GM18951 (cell line): ENCODE measurements around the gene CNTNAP4.

Experiments
- POLR2A ChIP-seq: IDR thresholded peaks from 4 replicates; pipeline ENCODE4 v1.6.1; 2011; ENCODE audit warnings: mild to moderate bottlenecking; ENCODE audit not compliant: insufficient read length, insufficient read depth; ENCODE audit errors: extremely low read depth
- in situ Hi-C: fragments of 300-500 bp; cut with MboI; formaldehyde crosslinking; loops from one replicate; pipeline ENCODE4 v1.12.0; 2022; ENCODE audit warnings: low sequenced_read_pairs, mixed read lengths, inconsistent platforms; ENCODE audit not compliant: unreplicated experiment

Gene CNTNAP4

GRCh38 chr16:76500006-76500405 lies 222.8 kb downstream of the CNTNAP4 start:
- TF ChIP-seq POLR2A: no peak
- in situ Hi-C loops: no loop called here

GRCh38 chr16:76502063-76502462 lies 224.9 kb downstream of the CNTNAP4 start:
- no peak for TF ChIP-seq POLR2A
- in situ Hi-C loops: no loop called here

- in situ Hi-C loops: no loop called here
Measured at GRCh38 chr16:76502555-76502954, 225.4 kb downstream of the CNTNAP4 start.

GRCh38 chr16:76503091-76503490 lies 225.9 kb downstream of the CNTNAP4 start:
- TF ChIP-seq POLR2A: no peak
- in situ Hi-C loops: no loop called here

More at GRCh38 chr16:76502555-76502954, 225.4 kb downstream of the CNTNAP4 start:
- no peak for TF ChIP-seq POLR2A

GRCh38 chr16:76511203-76511602 lies 234.0 kb downstream of the CNTNAP4 start:
- in situ Hi-C loops: no loop called here

GRCh38 chr16:76518781-76519180 lies 241.6 kb downstream of the CNTNAP4 start:
- no peak for TF ChIP-seq POLR2A
- in situ Hi-C loops: no loop called here

More at GRCh38 chr16:76511203-76511602, 234.0 kb downstream of the CNTNAP4 start:
- no peak for TF ChIP-seq POLR2A

GRCh38 chr16:76524356-76524755 lies 247.2 kb downstream of the CNTNAP4 start:
- no peak for TF ChIP-seq POLR2A
- in situ Hi-C loops: no loop called here

GRCh38 chr16:76524769-76525168 lies 247.6 kb downstream of the CNTNAP4 start:
- no peak for TF ChIP-seq POLR2A
- in situ Hi-C loops: no loop called here

GRCh38 chr16:76527244-76527643 lies 250.0 kb downstream of the CNTNAP4 start:
- no peak for TF ChIP-seq POLR2A
- in situ Hi-C loops: no loop called here

- no peak for TF ChIP-seq POLR2A
Measured at GRCh38 chr16:76529120-76529519, 251.9 kb downstream of the CNTNAP4 start.

GRCh38 chr16:76531236-76531635 lies 254.0 kb downstream of the CNTNAP4 start:
- TF ChIP-seq POLR2A: no peak
- in situ Hi-C loops: no loop called here

More at GRCh38 chr16:76529120-76529519, 251.9 kb downstream of the CNTNAP4 start:
- in situ Hi-C loops: no loop called here

GRCh38 chr16:76532188-76532973 lies 255.2 kb downstream of the CNTNAP4 start:
- in situ Hi-C loops: no loop called here

GRCh38 chr16:76539609-76540008 lies 262.4 kb downstream of the CNTNAP4 start:
- no peak for TF ChIP-seq POLR2A
- in situ Hi-C loops: no loop called here

More at GRCh38 chr16:76532188-76532973, 255.2 kb downstream of the CNTNAP4 start:
- no peak for TF ChIP-seq POLR2A

GRCh38 chr16:76541070-76541469 lies 263.9 kb downstream of the CNTNAP4 start:
- in situ Hi-C loops: no loop called here
- TF ChIP-seq POLR2A: no peak
